Neuronal stem cell (in vitro differentiated cells): ENCODE data around the gene PRKN.

ENCODE experiments used
- DNase-seq: peaks from one replicate; pipeline ENCODE4 v3.0.0-alpha.2; 2013; ENCODE audit warnings: low spot score
- H2AFZ ChIP-seq: one replicate; pipeline ENCODE4 v1.6.1; 2013; ENCODE audit warnings: mild to moderate bottlenecking, low read length, inconsistent platforms
- H2AK5ac ChIP-seq: 2 replicates; pipeline ENCODE4 v1.6.1; 2013; ENCODE audit warnings: low read depth, mild to moderate bottlenecking, inconsistent platforms, low read length, moderate library complexity, mixed read lengths
- H2BK120ac ChIP-seq: 2 replicates; pipeline ENCODE4 v1.6.1; 2013; ENCODE audit warnings: low read depth, mild to moderate bottlenecking, inconsistent platforms, low read length, moderate library complexity, mixed read lengths
- H2BK12ac ChIP-seq: one replicate; pipeline ENCODE4 v1.6.1; 2013; ENCODE audit warnings: low read length, inconsistent platforms
- H2BK15ac ChIP-seq: 2 replicates; pipeline ENCODE4 v1.6.1; 2013; ENCODE audit warnings: mild to moderate bottlenecking, low read length, inconsistent platforms, mixed read lengths
- H2BK5ac ChIP-seq: one replicate; pipeline ENCODE4 v1.6.1; 2013; ENCODE audit warnings: inconsistent platforms, mild to moderate bottlenecking, low read length, moderate library complexity
- H3K14ac ChIP-seq: one replicate; pipeline ENCODE4 v1.6.1; 2013; ENCODE audit warnings: low read length, inconsistent platforms
- H3K18ac ChIP-seq: 2 replicates; pipeline ENCODE4 v1.6.1; 2013; ENCODE audit warnings: low read length, inconsistent platforms
- H3K23ac ChIP-seq: 2 replicates; pipeline ENCODE4 v1.6.1; 2013; ENCODE audit warnings: low read depth, mild to moderate bottlenecking, mixed read lengths, low read length, inconsistent platforms; ENCODE audit not compliant: poor library complexity
- H3K27ac ChIP-seq: replicated peaks from 3 replicates; pipeline ENCODE4 v1.5.1; 2013; ENCODE audit warnings: low read length, inconsistent platforms
- H3K27me3 ChIP-seq, 3 experiments: 2 replicates each; pipeline ENCODE4 v1.6.1; 2013; ENCODE audit warnings: low read length in 3 of 3, mild to moderate bottlenecking in 2 of 3, inconsistent platforms in 1 of 3, low read depth in 1 of 3, mixed read lengths in 1 of 3, moderate library complexity in 1 of 3; ENCODE audit not compliant: control insufficient read depth in 3 of 3, insufficient read depth in 3 of 3
- H3K36me3 ChIP-seq, 2 donors: replicated peaks in 1 of 2; 2 replicates each; pipeline ENCODE4 v1.6.1; 2013; ENCODE audit warnings: low read length in 2 of 2; ENCODE audit not compliant: control insufficient read depth in 2 of 2, insufficient read depth in 2 of 2
- H3K4ac ChIP-seq: 2 replicates; pipeline ENCODE4 v1.6.1; 2013; ENCODE audit warnings: inconsistent platforms, mild to moderate bottlenecking, low read length, moderate library complexity
- H3K4me1 ChIP-seq, 2 donors: 1 replicate in 1 of 2; 2 replicates in 1 of 2; pipeline ENCODE4 v1.6.1; 2013; ENCODE audit warnings: low read length in 2 of 2, low read depth in 1 of 2; ENCODE audit not compliant: control insufficient read depth in 2 of 2, insufficient read depth in 1 of 2
- H3K4me2 ChIP-seq: one replicate; pipeline ENCODE4 v1.6.1; 2013; ENCODE audit warnings: mild to moderate bottlenecking, low read length, inconsistent platforms; ENCODE audit not compliant: insufficient read depth, poor library complexity, severe bottlenecking
- H3K4me3 ChIP-seq, 2 donors: 2 replicates each; pipeline ENCODE4 v1.5.1; 2013; ENCODE audit warnings: low read length in 2 of 2, mild to moderate bottlenecking in 2 of 2, inconsistent platforms in 1 of 2, moderate library complexity in 1 of 2
- H3K79me1 ChIP-seq: one replicate; pipeline ENCODE4 v1.6.1; 2013; ENCODE audit warnings: low read depth, mild to moderate bottlenecking, inconsistent platforms, low read length, moderate library complexity
- H3K9ac ChIP-seq: one replicate; pipeline ENCODE4 v1.6.1; 2013; ENCODE audit warnings: mild to moderate bottlenecking, low read depth, low read length, inconsistent platforms; ENCODE audit not compliant: poor library complexity
- H3K9me3 ChIP-seq, 2 donors: replicated peaks in 1 of 2; 2 replicates each; pipeline versions ENCODE3 to v1.6.1; 2013; ENCODE audit warnings: low read length in 2 of 2, mild to moderate bottlenecking in 2 of 2, inconsistent platforms in 1 of 2, low read depth in 1 of 2, mixed read lengths in 1 of 2, moderate library complexity in 1 of 2; ENCODE audit not compliant: control insufficient read depth in 2 of 2, insufficient read depth in 1 of 2
- H4K8ac ChIP-seq: one replicate; pipeline ENCODE4 v1.6.1; 2013; ENCODE audit warnings: low read depth, mild to moderate bottlenecking, inconsistent platforms, low read length, moderate library complexity
- H4K91ac ChIP-seq: one replicate; pipeline ENCODE4 v1.6.1; 2013; ENCODE audit warnings: low read length, low read depth, mild to moderate bottlenecking, inconsistent platforms; ENCODE audit not compliant: poor library complexity
- WGBS, 2 donors: extraction: QIAGEN DNeasy Blood & Tissue Kit; methylation state at CpG; one replicate each; pipeline ENCODE4 v1.1.7; 2013; ENCODE audit warnings: missing lambda C conversion rate in 2 of 2, mixed read lengths in 1 of 2; ENCODE audit not compliant: insufficient read length in 2 of 2, insufficient replicate concordance in 1 of 2; ENCODE audit errors: extremely low coverage in 2 of 2; 5-methylcytosine and 5-hydroxymethylcytosine counted together

PRKN gene

GRCh38 chr6:162251257-162251656, 476.3 kb downstream of the PRKN start:
- Histone ChIP-seq H3K4me2 (no peak overlapping the region), H2AFZ (no peak overlapping the region), H3K23ac (no peak overlapping the region), H2BK15ac (no peak overlapping the region), H3K79me1 (no peaks in the 10 kb centered on the region), H3K18ac (no peak overlapping the region), H3K4me3 (no peak overlapping the region), H3K4ac (no peak overlapping the region), H4K91ac (no peak overlapping the region), H3K9me3 (no peaks in the 10 kb centered on the region), H2BK12ac (no peak overlapping the region), H2BK120ac (no peak overlapping the region), H3K4me1 (peaks cover 0 to 3% of the 10 kb centered on the region in 2 donors), H3K27me3 (no peaks in the 10 kb centered on the region), H3K9ac (no peak overlapping the region), H4K8ac (no peak overlapping the region), H3K14ac (no peak overlapping the region), H2AK5ac (no peak overlapping the region), H2BK5ac (no peak overlapping the region), H3K27ac (no peak overlapping the region), H3K36me3 (no peaks in the 10 kb centered on the region)
- no CpG with 5 or more reads among the region's 3 CpGs for WGBS, 2 donors
- no peak for DNase-seq

DNA sequence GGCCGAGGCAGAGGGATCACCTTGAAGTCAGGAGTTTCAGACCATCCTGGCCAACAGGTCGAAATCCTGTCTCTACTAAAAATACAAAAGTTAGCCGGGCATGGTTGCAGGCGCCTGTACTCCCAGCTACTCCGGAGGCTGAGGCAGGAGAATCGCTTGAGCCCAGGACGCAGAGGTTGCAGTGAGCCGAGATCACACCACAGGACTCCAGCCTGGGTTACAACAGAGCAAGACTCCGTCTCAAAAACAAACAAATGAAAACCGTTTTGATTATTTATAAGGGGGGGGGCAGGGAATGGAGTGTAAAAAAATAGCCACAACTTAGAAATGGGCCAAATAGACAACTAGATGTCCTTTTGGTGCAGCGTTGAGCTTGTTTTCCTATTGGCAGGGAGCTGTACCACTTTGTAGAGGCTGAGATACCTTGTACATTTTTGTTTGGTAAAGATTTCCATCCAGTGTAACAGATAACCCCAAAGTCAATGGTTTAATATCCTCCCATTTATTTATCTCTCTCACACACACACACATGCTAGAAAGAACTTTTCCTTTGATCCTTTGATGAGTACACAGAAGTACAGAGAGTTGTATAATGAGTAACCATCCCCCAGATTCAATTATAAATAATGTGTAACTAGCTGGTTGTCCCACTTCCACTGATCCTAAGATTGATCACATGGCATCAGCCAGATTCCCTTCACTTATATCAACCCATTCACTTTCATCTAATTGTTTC, 477.5 kb downstream of the PRKN start:
- H3K4me2 ChIP-seq: no peak overlapping the region
- no peak overlapping the region for H4K8ac ChIP-seq
- H3K36me3 ChIP-seq: no peaks in the 10 kb centered on the region
- H2AFZ ChIP-seq: no peak overlapping the region
- peaks cover 0 to 3% of the 10 kb centered on the region in 2 donors for H3K4me1 ChIP-seq
- no peak overlapping the region for H3K27ac ChIP-seq
- no peak overlapping the region for H3K14ac ChIP-seq
- no peak overlapping the region for H2BK15ac ChIP-seq
- H3K4ac ChIP-seq: no peak overlapping the region
- H3K4me3 ChIP-seq: no peak overlapping the region
- no peak overlapping the region for H2BK5ac ChIP-seq
- WGBS, 2 donors: no CpG with 5 or more reads among the region's 11 CpGs
- H3K23ac ChIP-seq: no peak overlapping the region
- no peak for DNase-seq
- no peak overlapping the region for H3K9ac ChIP-seq
- H2AK5ac ChIP-seq: no peak overlapping the region
- no peaks in the 10 kb centered on the region for H3K79me1 ChIP-seq
- no peak overlapping the region for H2BK120ac ChIP-seq
- no peak overlapping the region for H2BK12ac ChIP-seq
- no peaks in the 10 kb centered on the region for H3K27me3 ChIP-seq
- H4K91ac ChIP-seq: no peak overlapping the region
- no peaks in the 10 kb centered on the region for H3K9me3 ChIP-seq
- no peak overlapping the region for H3K18ac ChIP-seq

DNA sequence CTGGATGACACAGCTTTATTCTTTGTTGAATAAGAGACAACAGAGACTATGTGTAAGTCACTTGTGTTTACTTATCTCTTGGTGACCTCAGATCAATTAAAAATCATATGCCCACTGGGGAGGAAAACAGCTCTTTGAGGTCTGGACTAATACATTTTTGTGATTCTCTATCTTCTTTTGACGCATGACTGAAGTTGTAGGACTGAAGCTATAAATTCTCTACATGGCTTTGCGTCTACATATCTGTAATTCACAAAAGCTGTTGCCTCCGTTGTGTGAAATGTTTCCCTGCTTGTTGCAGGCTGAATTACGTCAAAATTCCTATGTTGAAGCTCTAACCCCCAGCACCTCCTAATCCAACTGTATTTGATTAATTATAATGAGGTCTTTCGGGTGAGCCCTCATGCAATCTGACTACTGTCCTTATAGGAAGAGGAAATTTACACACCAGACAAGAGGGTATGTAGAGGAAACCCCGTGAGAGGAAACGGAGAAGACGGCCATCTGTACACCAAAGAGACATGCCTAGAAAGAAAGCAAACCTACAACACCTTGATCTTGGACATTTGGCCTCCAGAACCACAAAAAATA, 481.6 kb downstream of the PRKN start:
- no CpG with 5 or more reads among the region's 8 CpGs for WGBS, 2 donors
- no peak overlapping the region for H3K27ac ChIP-seq

DNA sequence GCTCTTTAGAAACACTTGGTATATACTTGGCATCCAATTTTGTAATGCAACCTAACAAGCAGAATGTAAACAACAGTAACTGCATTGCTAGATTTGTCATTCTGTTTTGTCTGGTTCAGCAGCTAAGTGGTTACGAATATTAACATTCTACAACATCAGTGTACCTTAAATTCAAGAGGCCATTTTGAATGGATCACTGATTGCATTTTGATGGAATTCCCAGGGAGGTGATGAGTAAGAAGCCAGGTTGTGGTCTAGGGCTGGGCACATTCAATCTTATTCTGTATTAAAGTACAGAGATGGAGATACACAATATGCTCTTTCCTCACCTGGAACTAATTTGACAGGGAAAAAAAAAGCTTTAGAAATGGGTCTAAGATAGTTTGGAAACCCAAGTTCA, 483.5 kb downstream of the PRKN start:
- no peak overlapping the region for H3K27ac ChIP-seq
- H3K79me1 ChIP-seq: no peaks in the 10 kb centered on the region
- no peaks in the 10 kb centered on the region for H3K27me3 ChIP-seq
- no peak for DNase-seq
- H2BK5ac ChIP-seq: no peak overlapping the region
- H2AFZ ChIP-seq: no peak overlapping the region
- H3K4ac ChIP-seq: no peak overlapping the region
- no peak overlapping the region for H3K18ac ChIP-seq
- H3K36me3 ChIP-seq: no peaks in the 10 kb centered on the region
- no peak overlapping the region for H4K91ac ChIP-seq
- H3K9ac ChIP-seq: no peak overlapping the region
- no peak overlapping the region for H2BK15ac ChIP-seq
- no peak overlapping the region for H2BK12ac ChIP-seq
- no peak overlapping the region for H2AK5ac ChIP-seq
- H3K14ac ChIP-seq: no peak overlapping the region
- WGBS, 2 donors: no CpG with 5 or more reads among the region's 1 CpG
- H4K8ac ChIP-seq: no peak overlapping the region
- peaks cover 2% of the 10 kb centered on the region in 2 donors for H3K4me1 ChIP-seq
- no peak overlapping the region for H2BK120ac ChIP-seq
- no peak overlapping the region for H3K23ac ChIP-seq
- H3K9me3 ChIP-seq: no peaks in the 10 kb centered on the region
- no peak overlapping the region for H3K4me2 ChIP-seq
- no peak overlapping the region for H3K4me3 ChIP-seq

More for the DNA sequence above, 481.6 kb downstream of the PRKN start:
- Histone ChIP-seq H3K36me3 (no peaks in the 10 kb centered on the region), H4K8ac (no peak overlapping the region), H2BK12ac (no peak overlapping the region), H3K4ac (no peak overlapping the region), H3K23ac (no peak overlapping the region), H3K9ac (no peak overlapping the region), H3K18ac (no peak overlapping the region), H3K4me1 (peaks cover 2% of the 10 kb centered on the region in 2 donors), H2BK5ac (no peak overlapping the region), H2AK5ac (no peak overlapping the region), H2BK120ac (no peak overlapping the region), H3K9me3 (no peaks in the 10 kb centered on the region), H2AFZ (no peak overlapping the region), H4K91ac (no peak overlapping the region), H3K14ac (no peak overlapping the region), H3K4me3 (no peak overlapping the region), H2BK15ac (no peak overlapping the region), H3K4me2 (no peak overlapping the region), H3K27me3 (no peaks in the 10 kb centered on the region), H3K79me1 (no peaks in the 10 kb centered on the region)
- DNase-seq: no peak
